ENCODE results near the gene LLCFC1.

The LLCFC1 gene

GRCh38 chr7:142927949-142928348 lies 11.3 kb upstream of the LLCFC1 start:
- Histone ChIP-seq H3K27me3 (no peaks in the 10 kb centered on the region), H3K4me1 (ENCODE audit: control insufficient read depth in 1 of 2, insufficient read depth in 1 of 2, low read depth in 1 of 2, low read length in 1 of 2) (peaks cover 38 to 43% of the 10 kb centered on the region in 2 experiments), H3K4me3 (ENCODE audit: low read depth in 1 of 2, low read length in 1 of 2) (peak overlapping the region; percentile 58 to 61), H3K36me3 (no peaks in the 10 kb centered on the region), H3K9me3 (no peaks in the 10 kb centered on the region), H3K27ac (peak overlapping the region; percentile 98)
- no peak for TF ChIP-seq CTCF (IDR thresholded peaks at IDR 0.05)

- Histone ChIP-seq H3K36me3 (no peaks in the 10 kb centered on the region), H3K9me3 (no peaks in the 10 kb centered on the region), H3K4me3 (ENCODE audit: low read depth in 1 of 2, low read length in 1 of 2) (no peak overlapping the region), H3K27me3 (no peaks in the 10 kb centered on the region), H3K4me1 (ENCODE audit: control insufficient read depth in 1 of 2, insufficient read depth in 1 of 2, low read depth in 1 of 2, low read length in 1 of 2) (peaks cover 38 to 43% of the 10 kb centered on the region in 2 experiments), H3K27ac (no peak overlapping the region)
- no peak for TF ChIP-seq CTCF (IDR thresholded peaks at IDR 0.05)
These were observed 9.1 kb upstream of the LLCFC1 start for GRCh38 chr7:142930126-142930730.

GRCh38 chr7:142932386-142933091 lies 6.7 kb upstream of the LLCFC1 start:
- no peak overlapping the region for H3K27ac ChIP-seq
- H3K4me3 ChIP-seq (ENCODE audit: low read depth in 1 of 2, low read length in 1 of 2): no peak overlapping the region
- no peaks in the 10 kb centered on the region for H3K27me3 ChIP-seq
- no peak for TF ChIP-seq CTCF (IDR thresholded peaks at IDR 0.05)
- peaks cover 17 to 21% of the 10 kb centered on the region in 2 experiments for H3K4me1 ChIP-seq (ENCODE audit: control insufficient read depth in 1 of 2, insufficient read depth in 1 of 2, low read depth in 1 of 2, low read length in 1 of 2)
- H3K36me3 ChIP-seq: no peaks in the 10 kb centered on the region
- no peaks in the 10 kb centered on the region for H3K9me3 ChIP-seq

GRCh38 chr7:142933092-142933475 lies 6.2 kb upstream of the LLCFC1 start:
- no peak overlapping the region for H3K4me3 ChIP-seq (ENCODE audit: low read depth in 1 of 2, low read length in 1 of 2)
- no peak for TF ChIP-seq CTCF (IDR thresholded peaks at IDR 0.05)
- H3K36me3 ChIP-seq: no peaks in the 10 kb centered on the region

GRCh38 chr7:142933624-142934023 lies 5.7 kb upstream of the LLCFC1 start, which contains the start of gene TRPV5:
Gene TRPV5 (minus strand): TSS chr7:142933746. CDS start chr7:142933459, 287 bp downstream.
- no peak for TF ChIP-seq CTCF (IDR thresholded peaks at IDR 0.05)
- Histone ChIP-seq H3K9me3 (no peaks in the 10 kb centered on the region), H3K4me1 (ENCODE audit: control insufficient read depth in 1 of 2, insufficient read depth in 1 of 2, low read depth in 1 of 2, low read length in 1 of 2) (peaks cover 6 to 10% of the 10 kb centered on the region in 2 experiments), H3K36me3 (no peaks in the 10 kb centered on the region), H3K4me3 (ENCODE audit: low read depth in 1 of 2, low read length in 1 of 2) (no peak within 1 kb of the TSS), H3K27ac (no peak within 1 kb of the TSS), H3K27me3 (no peaks in the 10 kb centered on the region)

More at GRCh38 chr7:142933092-142933475, 6.2 kb upstream of the LLCFC1 start:
- H3K9me3 ChIP-seq: no peaks in the 10 kb centered on the region
- H3K4me1 ChIP-seq (ENCODE audit: control insufficient read depth in 1 of 2, insufficient read depth in 1 of 2, low read depth in 1 of 2, low read length in 1 of 2): peaks cover 11 to 15% of the 10 kb centered on the region in 2 experiments
- no peaks in the 10 kb centered on the region for H3K27me3 ChIP-seq
- no peak overlapping the region for H3K27ac ChIP-seq

Measured in neutrophil (primary cell).